HCT116 (cell line): ENCODE results near the gene SIX3.

Experiments
- CTCF ChIP-seq, 3 experiments: fragments of 200-600 bp in 1 of 3; sonication (generic) in 1 of 3; IDR thresholded peaks in 2 of 3; conservative IDR thresholded peaks in 1 of 3; 2 replicates each; pipeline ENCODE4 v1.5.1; 2012 to 2017; ENCODE audit warnings: low read depth in 2 of 3, low read length in 2 of 3, antibody characterized with exemption in 1 of 3, borderline replicate concordance in 1 of 3, control low read depth in 1 of 3, mild to moderate bottlenecking in 1 of 3, mixed read lengths in 1 of 3, mixed run types in 1 of 3, moderate library complexity in 1 of 3; ENCODE audit not compliant: insufficient read depth in 1 of 3
- EGR1 ChIP-seq: IDR thresholded peaks from 2 replicates; pipeline ENCODE4 v1.6.1; 2012; ENCODE audit warnings: low read depth
- EZH2 ChIP-seq: fragments of 200-600 bp; sonication (generic); IDR thresholded peaks from 2 replicates; pipeline ENCODE4 v1.6.1; 2017; ENCODE audit warnings: antibody characterized with exemption, mixed run types
- POLR2A ChIP-seq: IDR thresholded peaks from 2 replicates; pipeline ENCODE4 v1.7.0; 2011; ENCODE audit warnings: borderline replicate concordance; ENCODE audit not compliant: insufficient read depth, insufficient read length; ENCODE audit errors: extremely low read depth
- REST ChIP-seq: IDR thresholded peaks from 2 replicates; pipeline ENCODE4 v1.6.1; 2012; ENCODE audit warnings: low read depth
- ZBTB33 ChIP-seq: IDR thresholded peaks from 2 replicates; pipeline ENCODE4 v1.6.1; 2011; ENCODE audit warnings: mild to moderate bottlenecking, low read length, moderate library complexity; ENCODE audit not compliant: insufficient replicate concordance; ENCODE audit errors: extremely low read depth
- ZNF274 ChIP-seq: fragments of 200-500 bp; sonication (Bioruptor generic); IDR thresholded peaks from 2 replicates; pipeline ENCODE4 v1.6.1; 2014; ENCODE audit warnings: mild to moderate bottlenecking, low read depth, low read length, inconsistent platforms

GRCh38 chr2:44940049-44940494 is 1.4 kb upstream of the SIX3 start:
- TF ChIP-seq CTCF (IDR thresholded peaks at IDR 0.05 in 2 of 3, conservative IDR thresholded peaks at IDR 0.05 in 1 of 3; ENCODE audit: borderline replicate concordance in 1 of 3, insufficient read depth in 1 of 3, low read depth in 2 of 3, low read length in 2 of 3): no peak
- no peak for TF ChIP-seq POLR2A
- TF ChIP-seq EGR1: no peak
- TF ChIP-seq ZNF274: no peak
- TF ChIP-seq REST: no peak
- TF ChIP-seq EZH2: no peak
- no peak for TF ChIP-seq ZBTB33
